ENCODE measurements around the gene ZNF516. TPM values are rescaled to one million over a fixed set of nuclear protein-coding genes. Genes with fewer than 3 reads are reported as not detected.
A peak's percentile ranks its signal among the peaks of the same experiment; 100 is the strongest.

Gene ZNF516
- total RNA-seq, 2 experiments from 2014 or later: 2.5 to 3.3 TPM

GRCh38 chr18:76472829-76473228 is 22.2 kb downstream of the ZNF516 start:
- Mint-ChIP-seq H3K4me3 (no peak overlapping the region), H3K4me1 (ENCODE audit: low read depth) (peaks cover 26% of the 10 kb centered on the region), H3K9me3 (ENCODE audit: insufficient read depth) (no peaks in the 10 kb centered on the region), H3K27ac (no peak overlapping the region), H3K36me3 (ENCODE audit: low read depth) (peaks cover 2% of the 10 kb centered on the region), H3K27me3 (ENCODE audit: low read depth) (peaks cover 19% of the 10 kb centered on the region)
- CTCF ChIA-PET: no interaction called here
- POLR2A ChIA-PET: no interaction called here
- no peak for ATAC-seq
- DNase-seq: no peak

GRCh38 chr18:76471593-76471992 is 23.4 kb downstream of the ZNF516 start:
- ATAC-seq (no peak), DNase-seq (no peak)
- Mint-ChIP-seq H3K4me3 (no peak overlapping the region), H3K27me3 (ENCODE audit: low read depth) (peaks cover 12% of the 10 kb centered on the region), H3K27ac (no peak overlapping the region), H3K36me3 (ENCODE audit: low read depth) (peaks cover 2% of the 10 kb centered on the region), H3K4me1 (ENCODE audit: low read depth) (peaks cover 25% of the 10 kb centered on the region), H3K9me3 (ENCODE audit: insufficient read depth) (no peaks in the 10 kb centered on the region)
- CTCF ChIA-PET: no interaction called here
- POLR2A ChIA-PET: no interaction called here

DNA sequence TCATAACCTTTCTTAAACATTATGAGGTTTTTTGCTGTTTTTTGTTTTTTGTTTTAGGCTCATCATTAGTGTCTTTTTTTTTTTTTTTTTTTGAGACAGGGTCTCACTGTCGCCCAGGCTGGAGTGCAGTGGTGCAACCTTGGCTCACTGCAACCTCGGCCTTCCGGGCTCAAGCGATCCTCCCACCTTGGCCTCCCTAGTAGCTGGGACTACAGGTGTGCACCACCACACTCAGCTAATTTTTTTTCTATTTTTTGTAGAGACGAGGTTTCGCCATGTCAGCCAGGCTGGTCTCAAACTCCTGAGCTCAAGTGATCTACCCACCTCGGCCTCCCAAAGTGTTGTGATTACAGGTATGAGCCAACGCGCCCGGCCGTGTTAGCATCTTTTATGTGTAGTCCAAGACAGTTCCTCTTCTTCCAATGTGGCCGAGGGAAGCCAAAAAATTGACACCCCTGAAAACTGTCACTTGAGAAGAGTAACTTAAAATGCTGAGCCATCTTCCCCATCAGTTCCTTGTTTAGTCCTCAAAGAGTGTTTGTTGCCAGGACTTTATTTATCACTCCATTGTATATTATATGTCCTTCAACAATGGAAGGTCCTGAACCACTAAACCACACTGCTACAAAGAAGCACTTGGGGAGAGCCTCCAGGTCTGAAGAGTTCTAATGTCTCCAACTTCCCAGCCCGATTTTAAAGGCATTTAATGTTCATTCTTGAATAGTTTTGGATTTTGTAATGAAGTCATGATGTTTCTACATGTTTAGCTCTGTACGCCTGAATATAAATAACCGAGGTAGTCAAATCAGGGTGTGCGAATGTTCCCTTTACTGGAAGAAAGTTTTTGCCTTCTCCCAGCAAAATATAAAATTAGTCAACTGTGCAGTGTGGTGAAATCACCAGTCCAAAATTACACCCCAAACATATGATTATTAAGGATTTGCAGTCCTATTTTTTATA is 26.4 kb downstream of the ZNF516 start:
- H3K4me1 Mint-ChIP-seq (ENCODE audit: low read depth): peaks cover 22% of the 10 kb centered on the region
- no peaks in the 10 kb centered on the region for H3K9me3 Mint-ChIP-seq (ENCODE audit: insufficient read depth)
- no peak for ATAC-seq
- DNase-seq: no peak
- no peaks in the 10 kb centered on the region for H3K27me3 Mint-ChIP-seq (ENCODE audit: low read depth)
- POLR2A ChIA-PET: interaction anchor here (0.6 kb wide), 1 partner anchor 353 kb away, joined by 4 read pairs; no protein-coding TSS in a partner anchor
- no peak overlapping the region for H3K27ac Mint-ChIP-seq
- peak overlapping the region; percentile 74 for H3K4me3 Mint-ChIP-seq
- CTCF ChIA-PET: interaction anchor here (0.9 to 1.3 kb wide), 2 partner anchors 14 to 241 kb away, joined by 3 to 4 read pairs; no protein-coding TSS in a partner anchor
- peaks cover 2% of the 10 kb centered on the region for H3K36me3 Mint-ChIP-seq (ENCODE audit: low read depth)

- CTCF ChIA-PET: interaction anchor here (1.3 kb wide), 1 partner anchor 242 kb away, joined by 4 read pairs; no protein-coding TSS in a partner anchor
- Mint-ChIP-seq H3K9me3 (ENCODE audit: insufficient read depth) (no peaks in the 10 kb centered on the region), H3K27me3 (ENCODE audit: low read depth) (no peaks in the 10 kb centered on the region), H3K4me1 (ENCODE audit: low read depth) (peaks cover 22% of the 10 kb centered on the region), H3K27ac (peak overlapping the region; percentile 85), H3K4me3 (peak overlapping the region; percentile 74), H3K36me3 (ENCODE audit: low read depth) (peaks cover 2% of the 10 kb centered on the region)
- DNase-seq (peak; percentile 32), ATAC-seq (peak; percentile 66)
- POLR2A ChIA-PET: interaction anchor here (0.6 to 0.7 kb wide), 2 partner anchors 8 to 667 kb away, joined by 3 to 6 read pairs; no protein-coding TSS in a partner anchor
These were observed 27.5 kb downstream of the ZNF516 start for GRCh38 chr18:76467371-76468190.

- peak; percentile 42 for ATAC-seq
- Mint-ChIP-seq H3K9me3 (ENCODE audit: insufficient read depth) (no peaks in the 10 kb centered on the region), H3K4me3 (peak overlapping the region; percentile 31), H3K4me1 (ENCODE audit: low read depth) (peaks cover 22% of the 10 kb centered on the region), H3K27me3 (ENCODE audit: low read depth) (no peaks in the 10 kb centered on the region), H3K36me3 (ENCODE audit: low read depth) (peaks cover 2% of the 10 kb centered on the region), H3K27ac (peak overlapping the region; percentile 74)
- ChIA-PET POLR2A (interaction anchor here (0.6 to 0.7 kb wide), 2 partner anchors 9 to 668 kb away, joined by 3 to 6 read pairs; no protein-coding TSS in a partner anchor), CTCF (no interaction called here)
- DNase-seq: no peak
These were observed 28.5 kb downstream of the ZNF516 start for GRCh38 chr18:76466410-76466991.

DNA sequence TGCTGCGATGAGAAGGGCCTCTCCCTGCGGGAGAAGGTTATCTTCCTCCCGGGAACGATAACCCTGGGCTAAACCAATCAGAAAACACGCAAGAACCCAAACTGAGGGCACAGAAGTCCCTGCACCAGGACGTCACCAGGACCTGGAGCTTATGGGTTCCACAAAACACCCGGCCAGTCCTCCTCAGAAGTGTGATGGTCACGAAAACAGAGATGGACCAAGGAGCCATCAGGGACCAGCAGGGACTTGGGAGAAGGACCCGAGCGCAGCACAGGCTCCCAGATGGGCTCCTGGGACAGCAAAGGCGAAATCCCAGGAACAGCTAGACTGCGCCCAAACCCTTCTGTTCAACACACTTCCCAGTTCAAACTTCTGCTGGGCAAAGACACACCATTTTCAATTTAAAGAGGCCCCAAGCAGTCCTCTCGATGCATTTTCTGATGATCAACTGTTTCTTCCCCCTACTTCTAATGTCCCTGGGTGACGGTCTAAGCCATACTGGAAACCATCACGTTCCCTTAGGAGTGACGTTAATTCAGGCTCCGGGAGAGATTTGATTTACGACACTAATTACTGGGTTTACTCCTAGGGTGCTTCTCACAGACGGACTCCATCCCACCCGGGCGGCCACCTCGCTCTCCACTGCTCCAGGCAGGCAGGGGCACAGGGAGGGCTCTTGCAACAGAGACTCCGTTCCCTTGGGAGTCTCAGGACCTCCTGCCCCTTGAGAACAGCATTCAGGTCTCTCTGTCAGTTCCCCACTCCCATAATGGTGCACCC is 29.2 kb downstream of the ZNF516 start:
- H3K4me3 Mint-ChIP-seq: no peak overlapping the region
- H3K4me1 Mint-ChIP-seq (ENCODE audit: low read depth): peaks cover 22% of the 10 kb centered on the region
- H3K9me3 Mint-ChIP-seq (ENCODE audit: insufficient read depth): no peaks in the 10 kb centered on the region
- peak overlapping the region; percentile 74 for H3K27ac Mint-ChIP-seq
- no peak for DNase-seq
- no peak for ATAC-seq
- no peaks in the 10 kb centered on the region for H3K27me3 Mint-ChIP-seq (ENCODE audit: low read depth)
- ChIA-PET POLR2A (no interaction called here), CTCF (no interaction called here)
- peaks cover 2% of the 10 kb centered on the region for H3K36me3 Mint-ChIP-seq (ENCODE audit: low read depth)

DNA sequence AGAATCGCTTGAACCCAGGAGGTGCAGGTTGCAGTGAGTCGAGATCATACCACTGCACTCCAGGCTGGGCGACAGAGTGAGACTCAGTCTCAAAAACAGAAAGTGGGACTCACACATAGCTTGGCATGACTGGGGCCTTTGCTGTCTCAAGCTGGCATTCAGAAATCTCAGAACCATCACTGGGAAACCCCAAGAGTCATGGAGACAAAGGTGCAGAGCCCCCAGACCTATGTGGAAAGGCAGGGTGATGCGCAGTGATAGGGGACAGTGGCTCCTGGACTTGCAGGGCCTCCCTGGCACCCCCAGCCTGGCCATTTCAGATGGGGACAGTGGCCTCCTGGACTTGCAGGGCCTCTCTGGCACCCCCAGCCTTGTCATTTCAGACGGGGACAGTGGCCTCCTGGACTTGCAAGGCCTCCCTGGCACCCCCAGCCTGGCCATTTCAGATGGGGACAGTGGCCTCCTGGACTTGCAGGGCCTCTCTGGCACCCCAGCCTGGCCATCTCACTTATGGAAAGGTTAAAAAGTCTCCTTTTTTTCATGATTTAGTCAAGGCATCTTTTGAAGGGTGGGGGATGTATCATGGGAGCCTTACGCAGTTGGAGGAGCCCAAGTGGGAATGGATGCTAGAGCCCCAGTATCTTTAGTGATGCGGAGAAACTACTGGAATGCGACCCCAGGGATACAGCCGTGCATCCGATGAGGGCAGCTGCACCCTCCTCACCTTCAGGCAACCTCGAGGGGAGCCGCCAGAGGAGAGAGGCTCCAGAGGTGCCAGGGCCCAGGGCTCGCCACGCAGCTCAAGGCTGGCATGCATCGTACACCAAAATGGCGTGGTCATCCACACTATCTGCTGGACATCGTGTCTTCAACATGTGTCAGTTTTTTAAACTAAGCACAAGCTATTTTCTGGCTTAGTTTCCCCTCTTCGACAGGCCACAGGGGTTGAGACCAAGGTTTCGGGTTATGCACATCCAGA is 30.5 kb downstream of the ZNF516 start:
- ATAC-seq: no peak
- Mint-ChIP-seq H3K4me3 (no peak overlapping the region), H3K36me3 (ENCODE audit: low read depth) (peaks cover 2% of the 10 kb centered on the region), H3K4me1 (ENCODE audit: low read depth) (peaks cover 22% of the 10 kb centered on the region), H3K9me3 (ENCODE audit: insufficient read depth) (no peaks in the 10 kb centered on the region), H3K27me3 (ENCODE audit: low read depth) (no peaks in the 10 kb centered on the region), H3K27ac (no peak overlapping the region)
- DNase-seq: no peak
- POLR2A ChIA-PET: no interaction called here
- CTCF ChIA-PET: no interaction called here

DNA sequence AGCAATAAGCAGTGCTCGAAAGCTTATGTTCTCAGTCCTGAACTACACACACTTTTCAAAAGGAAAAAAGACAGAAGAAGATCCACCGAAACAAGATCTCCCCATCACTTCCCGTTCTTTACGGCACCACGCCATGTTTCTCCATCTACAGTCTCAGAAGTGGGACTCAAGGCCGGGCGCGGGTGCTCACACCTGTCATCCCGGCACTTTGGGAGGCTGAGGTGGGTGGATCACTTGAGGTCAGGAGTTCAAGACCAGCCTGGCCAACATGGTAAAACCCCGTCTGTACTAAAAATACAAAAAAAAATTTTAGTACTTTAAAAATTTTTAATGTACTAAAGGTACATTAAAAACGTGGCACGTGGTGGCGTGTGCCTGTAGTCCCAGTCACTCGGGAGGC is 31.2 kb downstream of the ZNF516 start:
- ChIA-PET POLR2A (no interaction called here), CTCF (no interaction called here)
- H3K9me3 Mint-ChIP-seq (ENCODE audit: insufficient read depth): no peaks in the 10 kb centered on the region
- H3K4me3 Mint-ChIP-seq: no peak overlapping the region
- H3K4me1 Mint-ChIP-seq (ENCODE audit: low read depth): peaks cover 20% of the 10 kb centered on the region
- H3K27me3 Mint-ChIP-seq (ENCODE audit: low read depth): no peaks in the 10 kb centered on the region
- H3K27ac Mint-ChIP-seq: no peak overlapping the region
- DNase-seq (no peak), ATAC-seq (no peak)
- H3K36me3 Mint-ChIP-seq (ENCODE audit: low read depth): peaks cover under 1% of the 10 kb centered on the region

GRCh38 chr18:76463358-76463757 is 31.7 kb downstream of the ZNF516 start:
- no peaks in the 10 kb centered on the region for H3K36me3 Mint-ChIP-seq (ENCODE audit: low read depth)
- no peaks in the 10 kb centered on the region for H3K27me3 Mint-ChIP-seq (ENCODE audit: low read depth)
- ChIA-PET POLR2A (no interaction called here), CTCF (no interaction called here)
- no peak for DNase-seq
- no peaks in the 10 kb centered on the region for H3K9me3 Mint-ChIP-seq (ENCODE audit: insufficient read depth)
- no peak for ATAC-seq
- no peak overlapping the region for H3K4me3 Mint-ChIP-seq
- peaks cover 15% of the 10 kb centered on the region for H3K4me1 Mint-ChIP-seq (ENCODE audit: low read depth)
- no peak overlapping the region for H3K27ac Mint-ChIP-seq

- no peak overlapping the region for H3K4me3 Mint-ChIP-seq
- DNase-seq (no peak), ATAC-seq (no peak)
- H3K9me3 Mint-ChIP-seq (ENCODE audit: insufficient read depth): no peaks in the 10 kb centered on the region
- ChIA-PET CTCF (no interaction called here), POLR2A (no interaction called here)
- H3K27ac Mint-ChIP-seq: no peak overlapping the region
- H3K36me3 Mint-ChIP-seq (ENCODE audit: low read depth): no peaks in the 10 kb centered on the region
- H3K4me1 Mint-ChIP-seq (ENCODE audit: low read depth): peaks cover 5% of the 10 kb centered on the region
- H3K27me3 Mint-ChIP-seq (ENCODE audit: low read depth): no peaks in the 10 kb centered on the region
These were observed 32.7 kb downstream of the ZNF516 start for GRCh38 chr18:76462326-76462694.
